ENCODE results near the gene PYY.

GRCh38 chr17:43907425-43907981 is 46.2 kb downstream of the PYY start, which contains the start of gene MPP2:
- TF ChIP-seq CTCF (IDR thresholded peaks at IDR 0.05): peak in 9 of 12 donors; percentile 19 to 59 (median 31)
- TF ChIP-seq POLR2A (IDR thresholded peaks at IDR 0.05): no peak

Measured in heart left ventricle (tissue), 13 donors.